CMK (cell line): ENCODE measurements around the gene WDR73.
A peak's percentile ranks its signal among the peaks of the same experiment; 100 is the strongest.
"Not testable (repeated sequence)": the region's sequence is repeated elsewhere in the genome, so short reads cannot be mapped to it uniquely, and the experiment has no call there.

Experiments
- DNase-seq: peaks from one replicate; pipeline ENCODE4 v3.0.0-alpha.2; 2010; ENCODE audit warnings: low read depth

WDR73 gene

DNA sequence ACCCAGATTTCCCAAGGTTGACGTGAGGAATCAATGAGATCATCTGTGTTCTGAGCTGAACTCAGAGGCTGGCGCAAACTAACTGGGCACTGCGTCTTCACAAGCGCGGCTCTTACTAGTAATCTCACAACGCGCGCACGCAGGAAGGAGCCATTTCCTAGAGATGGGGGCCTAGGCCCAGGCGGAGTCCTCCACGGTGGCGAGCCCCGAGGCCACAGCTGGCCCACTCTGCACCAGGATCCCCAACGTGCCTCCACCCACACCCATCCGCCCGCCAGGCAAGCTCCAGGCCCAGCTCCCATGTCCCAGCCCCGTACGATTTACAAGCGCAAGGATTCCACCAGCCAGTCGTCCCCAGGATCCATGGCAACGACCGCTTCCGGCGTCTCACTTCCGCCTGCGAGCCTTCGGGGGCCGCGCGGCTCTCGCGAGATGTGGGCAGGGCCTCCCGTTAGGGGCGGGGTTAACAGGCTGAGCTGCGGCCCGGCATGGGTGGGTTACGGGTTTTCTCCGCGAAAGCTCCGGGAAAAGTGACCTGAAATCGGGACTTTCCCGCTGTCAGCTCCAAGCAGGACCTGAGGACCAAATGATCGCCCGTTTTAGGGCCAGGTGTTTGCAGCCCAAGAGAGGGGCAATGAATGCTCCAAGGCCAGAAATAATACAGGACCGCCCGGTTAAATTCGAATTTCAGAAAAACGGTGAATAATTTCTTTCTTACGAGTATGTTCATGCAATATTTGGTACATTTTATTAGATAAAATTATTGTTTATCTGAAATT lies at the start of gene WDR73:
WDR73 (minus strand) TSS at position 374 of the 779 bp plus-strand sequence; CDS start at position 365, 9 bp downstream.
- DNase-seq: peak; percentile 84

GRCh38 chr15:84703808-84704207 lies 49.7 kb upstream of the WDR73 start:
- no peak for DNase-seq

DNA sequence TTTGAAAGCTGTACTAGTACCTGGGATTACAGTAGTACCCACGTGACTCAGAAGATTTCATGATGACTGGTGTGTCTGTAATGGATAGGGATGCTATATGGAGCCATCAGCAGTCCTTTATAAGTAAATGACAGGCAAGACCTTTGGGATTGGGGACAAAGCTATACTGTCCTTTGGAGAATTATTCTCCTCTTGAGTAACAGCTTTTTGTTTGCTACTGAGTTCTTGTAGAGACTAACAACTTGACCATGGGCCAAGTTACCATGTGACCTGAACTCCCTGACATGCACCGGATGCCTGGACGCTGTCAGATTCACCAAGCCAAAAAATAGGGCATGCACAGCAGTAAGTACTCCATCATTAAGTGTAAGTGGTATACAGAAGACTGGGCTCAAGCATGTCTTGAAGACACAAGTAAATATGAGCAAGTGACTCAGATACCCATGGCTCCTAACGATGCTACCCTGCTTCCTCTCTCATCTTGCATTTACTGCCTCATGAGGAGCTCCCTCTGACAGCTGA lies 48.9 kb upstream of the WDR73 start:
- DNase-seq: no peak

- DNase-seq: no peak
These were observed 45.6 kb upstream of the WDR73 start for GRCh38 chr15:84699538-84700191.

GRCh38 chr15:84697236-84697990 lies 43.3 kb upstream of the WDR73 start:
- DNase-seq: no peak

DNA sequence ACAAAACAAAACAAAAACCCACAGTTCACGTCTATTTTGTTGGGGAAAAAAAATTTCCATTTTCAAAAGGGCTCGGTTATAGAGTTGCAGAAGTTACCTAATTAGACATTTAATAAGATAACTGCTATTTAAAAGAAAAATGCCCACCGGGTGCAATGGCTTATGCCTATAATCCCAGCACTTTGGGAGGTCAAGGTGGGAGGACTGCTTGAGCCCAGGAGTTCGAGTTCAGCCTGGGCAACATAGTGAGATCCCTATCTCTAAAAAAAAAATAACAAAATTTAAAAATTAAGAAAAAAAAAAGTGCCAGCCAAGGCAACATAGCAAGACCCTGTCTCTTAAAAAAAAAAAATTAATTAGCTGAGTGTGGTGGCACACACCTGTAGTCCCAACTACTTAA lies 42.7 kb upstream of the WDR73 start:
- DNase-seq: no peak

DNA sequence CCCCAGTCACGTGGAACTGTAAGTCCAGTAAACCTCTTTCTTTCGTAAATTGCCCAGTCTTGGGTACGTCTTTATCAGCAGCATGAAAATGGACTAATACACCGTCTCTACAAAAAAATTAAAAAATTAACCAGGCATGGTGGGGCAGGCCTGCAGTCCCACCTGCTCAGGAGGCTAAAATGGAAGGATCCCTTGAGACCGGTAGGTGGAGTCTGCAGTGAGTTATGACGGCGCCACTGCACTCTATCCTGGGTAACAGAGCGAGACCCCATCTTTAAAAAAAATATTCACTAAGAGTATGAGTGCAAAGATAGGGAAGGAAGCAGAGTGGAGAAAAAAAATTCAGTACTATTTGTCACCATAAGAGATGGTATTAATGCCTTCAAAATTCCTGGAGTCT lies 36.3 kb upstream of the WDR73 start:
- DNase-seq: no peak

- DNase-seq: no peak
These were observed 35.8 kb upstream of the WDR73 start for GRCh38 chr15:84689858-84690257.

DNA sequence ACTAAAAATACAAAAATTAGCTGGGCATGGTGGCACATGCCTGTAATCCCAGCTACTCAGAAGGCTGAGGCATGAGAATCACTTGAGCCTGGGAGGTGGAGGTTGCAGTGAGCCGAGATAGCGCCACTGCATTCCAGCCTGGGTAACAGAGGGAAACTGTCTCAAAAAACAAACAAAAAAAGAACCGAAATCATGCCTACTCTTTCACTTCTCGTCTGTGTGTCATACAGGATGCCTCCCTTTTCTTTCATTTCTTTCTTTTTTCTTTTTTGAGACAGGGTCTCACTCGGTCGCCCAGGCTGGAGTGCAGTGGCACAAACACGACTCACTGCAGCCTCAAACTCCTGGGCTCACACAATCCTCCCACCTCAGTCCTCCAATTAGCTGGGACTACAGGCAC lies 32.4 kb upstream of the WDR73 start:
- not testable (repeated sequence) for DNase-seq

DNA sequence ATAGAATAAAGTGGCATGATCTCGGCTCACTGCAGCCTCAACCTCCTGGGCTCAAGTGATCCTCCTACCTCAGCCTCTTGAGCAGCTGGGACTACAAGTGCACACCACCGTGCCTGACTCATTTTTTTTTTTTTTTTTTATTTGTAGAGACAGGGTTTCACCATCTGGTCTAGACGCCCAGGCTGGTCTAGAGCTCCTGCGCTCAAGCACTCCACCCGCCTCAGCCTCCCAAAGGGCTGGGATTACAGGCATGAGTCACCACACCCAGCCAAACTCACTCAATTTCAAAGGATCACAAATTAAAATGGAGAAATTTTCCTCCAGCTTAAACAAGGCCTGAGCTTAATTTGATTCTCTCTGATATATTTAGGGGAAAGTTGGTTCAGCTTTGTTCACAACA lies 31.2 kb upstream of the WDR73 start:
- no peak for DNase-seq

- DNase-seq: no peak
These were observed 30.0 kb upstream of the WDR73 start for GRCh38 chr15:84684092-84684491.

- DNase-seq: no peak
These were observed 27.7 kb upstream of the WDR73 start for GRCh38 chr15:84681831-84682230.

- DNase-seq: no peak
These were observed 17.1 kb upstream of the WDR73 start for GRCh38 chr15:84671211-84671610.

GRCh38 chr15:84669726-84670125 lies 15.6 kb upstream of the WDR73 start:
- DNase-seq: no peak

DNA sequence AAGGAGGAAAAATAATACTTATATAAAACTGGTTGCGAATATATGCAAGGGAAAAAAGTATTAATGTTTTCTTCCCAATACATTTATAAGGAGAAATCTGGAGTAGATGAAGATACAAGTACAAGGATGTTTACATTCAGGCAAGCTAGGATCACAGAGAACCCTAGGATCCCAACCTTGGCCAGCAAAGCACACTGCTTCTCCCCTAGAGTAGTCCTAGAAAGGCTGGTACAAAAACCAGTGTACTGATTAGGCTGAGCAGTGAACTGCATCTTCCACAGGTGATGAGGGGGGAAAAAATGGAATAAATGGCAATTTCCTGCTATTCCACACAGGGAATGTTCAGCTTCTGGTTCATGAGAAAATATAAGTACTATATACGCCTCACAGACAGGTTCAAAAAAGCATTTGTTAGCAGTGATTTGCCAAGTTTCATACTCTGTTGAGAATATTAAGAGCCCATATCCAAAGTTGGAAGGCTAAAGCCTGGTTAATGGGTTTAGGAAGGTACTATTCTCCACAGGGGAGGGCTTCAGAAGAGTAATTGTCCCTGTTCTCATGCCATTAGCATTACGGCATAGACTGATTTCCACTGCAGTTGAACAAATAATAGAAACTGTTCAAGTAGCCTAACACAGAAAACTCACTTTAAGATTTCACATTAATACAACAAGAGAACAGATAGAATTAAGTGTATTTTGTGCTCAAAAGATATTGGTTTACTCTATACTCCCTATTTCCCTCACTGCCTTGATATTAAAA lies 14.3 kb upstream of the WDR73 start:
- DNase-seq: no peak

- no peak for DNase-seq
These were observed 12.3 kb upstream of the WDR73 start for GRCh38 chr15:84666373-84666772.

DNA sequence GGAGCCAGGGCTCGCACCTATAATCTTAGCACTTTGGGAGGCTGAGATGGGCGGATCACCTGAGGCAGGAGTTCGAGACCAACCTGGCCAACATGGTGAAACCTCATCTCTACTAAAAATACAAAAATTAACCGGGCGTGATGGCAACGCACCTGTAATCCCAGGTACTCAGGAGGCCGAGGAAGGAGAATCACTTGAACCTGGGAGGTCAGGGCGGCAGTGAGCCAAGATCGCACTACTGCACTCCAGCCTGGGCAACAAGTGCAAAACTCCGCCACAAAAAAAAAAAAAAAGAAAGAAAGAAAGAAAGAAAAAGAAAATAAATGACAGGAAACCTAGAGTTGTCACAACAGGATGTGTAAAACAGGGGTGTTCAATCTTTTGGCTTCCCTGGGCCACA lies 6.9 kb upstream of the WDR73 start:
- DNase-seq: no peak

GRCh38 chr15:84659904-84660781 lies 6.1 kb upstream of the WDR73 start:
- no peak for DNase-seq

GRCh38 chr15:84658788-84659411 lies 4.8 kb upstream of the WDR73 start:
- DNase-seq: no peak

GRCh38 chr15:84658080-84658787 lies 4.2 kb upstream of the WDR73 start, which contains the start of gene NMB:
Gene NMB (minus strand): TSS chr15:84658199. CDS start chr15:84658152, 47 bp downstream.
- peak; percentile 74 for DNase-seq
